Activated naive CD4-positive, alpha-beta T cell treated with anti-CD3 and anti-CD28 coated beads, Interleukin-2, amount 10 ng/mL, durations not matched to agents 7 days and 5 days (primary cell): ENCODE results near the gene HCST.
"Not testable (repeated sequence)": the region's sequence is repeated elsewhere in the genome, so short reads cannot be mapped to it uniquely, and the experiment has no call there.

ENCODE experiments used
- CTCF ChIA-PET: fragments of 350-600 bp; sonication (Branson Sonifier 250); formaldehyde crosslinking; loops from one replicate; lab custom pipeline; 2021; ENCODE audit warnings: antibody characterized with exemption; lab: Charles Lee
- DNase-seq: peaks from one replicate; pipeline ENCODE4 v3.0.0-alpha.2; 2020
- H3K27ac Mint-ChIP-seq: one replicate; pipeline ENCODE4 v1.8.0; 2021; ENCODE audit warnings: mild to moderate bottlenecking, moderate library complexity, mixed read lengths
- H3K27me3 Mint-ChIP-seq: one replicate; pipeline ENCODE4 v1.8.0; 2021; ENCODE audit warnings: mild to moderate bottlenecking, mixed read lengths
- H3K36me3 Mint-ChIP-seq: one replicate; pipeline ENCODE4 v1.8.0; 2021; ENCODE audit warnings: mixed read lengths
- H3K4me1 Mint-ChIP-seq: one replicate; pipeline ENCODE4 v1.8.0; 2021; ENCODE audit warnings: mixed read lengths
- H3K4me3 Mint-ChIP-seq: one replicate; pipeline ENCODE4 v1.8.0; 2021; ENCODE audit warnings: mild to moderate bottlenecking, moderate library complexity, mixed read lengths
- H3K9me3 Mint-ChIP-seq: one replicate; pipeline ENCODE4 v1.8.0; 2021; ENCODE audit warnings: mixed read lengths

The HCST gene

GRCh38 chr19:35903550-35904179 lies 1.3 kb downstream of the HCST start:
- H3K36me3 Mint-ChIP-seq = peaks cover 24% of the 10 kb centered on the region
- H3K4me1 Mint-ChIP-seq = peaks cover 51% of the 10 kb centered on the region
- H3K27ac Mint-ChIP-seq = peak overlapping the region; percentile 98
- peak overlapping the region; percentile 84 for H3K4me3 Mint-ChIP-seq
- peak; percentile 96 for DNase-seq
- no peaks in the 10 kb centered on the region for H3K9me3 Mint-ChIP-seq
- peaks cover 4% of the 10 kb centered on the region for H3K27me3 Mint-ChIP-seq
- CTCF ChIA-PET = interaction anchor here (1.2 kb wide), 1 partner anchor 23 kb away, joined by 4 read pairs; no protein-coding TSS in a partner anchor

DNA sequence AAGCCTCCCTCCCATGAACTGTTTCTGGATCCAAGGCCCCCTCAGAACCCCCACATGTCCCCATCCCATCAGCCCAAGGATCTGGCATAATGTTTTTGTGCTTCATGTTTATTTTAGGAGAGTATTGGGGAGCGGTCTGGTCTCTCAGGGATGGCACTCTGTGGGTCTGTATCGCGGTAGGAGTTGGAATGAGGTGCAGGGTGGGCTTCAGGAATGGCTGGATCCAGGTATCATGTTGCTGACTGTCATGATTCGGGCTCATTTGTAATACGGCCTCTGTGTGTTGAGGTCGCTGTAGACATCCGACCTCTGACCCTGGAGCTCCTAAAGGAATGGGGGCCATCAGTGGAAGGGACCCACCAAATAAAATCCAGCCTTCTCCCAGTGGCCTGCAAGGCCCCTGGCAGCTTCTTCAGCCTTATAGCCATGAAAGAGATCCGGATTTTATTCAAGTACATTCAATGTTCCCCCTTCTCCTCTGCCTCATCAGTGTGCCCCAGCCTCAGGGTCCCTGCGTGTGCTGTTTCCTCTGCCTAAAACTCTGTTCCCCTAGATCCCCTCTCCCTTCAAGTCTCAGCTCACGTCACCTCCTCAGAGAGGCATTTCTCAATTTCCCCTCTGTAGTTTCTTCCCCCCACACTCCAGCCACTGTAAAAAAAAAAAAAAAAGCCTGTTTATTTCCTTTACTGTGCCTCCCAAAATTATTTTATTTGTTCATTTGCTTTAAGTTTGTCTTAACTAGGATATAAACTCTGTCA lies 2.2 kb downstream of the HCST start:
- H3K27me3 Mint-ChIP-seq = peaks cover 6% of the 10 kb centered on the region
- H3K9me3 Mint-ChIP-seq = no peaks in the 10 kb centered on the region
- H3K4me3 Mint-ChIP-seq = peak overlapping the region; percentile 24
- H3K36me3 Mint-ChIP-seq = peaks cover 19% of the 10 kb centered on the region
- peak overlapping the region; percentile 57 for H3K27ac Mint-ChIP-seq
- CTCF ChIA-PET = interaction anchor here (1.2 kb wide), 1 partner anchor 22 kb away, joined by 4 read pairs; no protein-coding TSS in a partner anchor
- peaks cover 57% of the 10 kb centered on the region for H3K4me1 Mint-ChIP-seq
- DNase-seq = no peak

DNA sequence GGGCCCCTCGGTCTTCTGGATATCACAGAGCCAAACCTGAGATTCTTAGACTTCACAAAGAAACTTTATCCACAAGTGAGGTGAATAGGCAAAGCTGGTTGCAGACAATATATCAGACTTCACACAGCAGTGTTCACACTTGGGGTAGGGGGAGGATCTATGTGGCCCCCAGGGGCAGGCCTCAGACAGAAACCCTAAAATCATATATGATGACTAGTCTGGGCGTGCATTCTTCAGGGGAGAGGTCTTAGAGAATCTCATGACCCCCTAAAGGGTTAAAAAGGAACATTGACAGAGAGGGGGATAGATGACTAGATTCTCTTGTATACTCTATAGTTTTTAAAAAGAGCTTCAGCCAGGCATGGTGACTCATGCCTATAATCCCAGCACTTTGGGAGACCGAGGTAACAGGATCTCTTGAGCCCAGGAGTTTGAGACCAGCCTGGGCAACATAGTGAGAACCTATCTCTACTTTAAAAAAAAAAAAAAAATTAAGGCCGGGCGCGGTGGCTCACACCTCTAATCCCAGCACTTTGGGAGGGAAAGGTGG lies 2.9 kb downstream of the HCST start:
- CTCF ChIA-PET = interaction anchor here (1.2 kb wide), 1 partner anchor 21 kb away, joined by 4 read pairs; no protein-coding TSS in a partner anchor
- H3K4me1 Mint-ChIP-seq = peaks cover 61% of the 10 kb centered on the region
- H3K4me3 Mint-ChIP-seq = no peak overlapping the region

GRCh38 chr19:35907377-35907745 lies 5.0 kb downstream of the HCST start:
- no peak for DNase-seq
- CTCF ChIA-PET = no interaction called here
- Mint-ChIP-seq H3K27ac (no peak overlapping the region), H3K27me3 (peaks cover 8% of the 10 kb centered on the region), H3K4me1 (peaks cover 44% of the 10 kb centered on the region), H3K9me3 (no peaks in the 10 kb centered on the region), H3K36me3 (peaks cover 18% of the 10 kb centered on the region), H3K4me3 (no peak overlapping the region)

More for the DNA sequence above, 2.9 kb downstream of the HCST start:
- peaks cover 8% of the 10 kb centered on the region for H3K27me3 Mint-ChIP-seq
- H3K36me3 Mint-ChIP-seq = peaks cover 18% of the 10 kb centered on the region
- no peak for DNase-seq
- H3K9me3 Mint-ChIP-seq = no peaks in the 10 kb centered on the region
- peak overlapping the region; percentile 57 for H3K27ac Mint-ChIP-seq

DNA sequence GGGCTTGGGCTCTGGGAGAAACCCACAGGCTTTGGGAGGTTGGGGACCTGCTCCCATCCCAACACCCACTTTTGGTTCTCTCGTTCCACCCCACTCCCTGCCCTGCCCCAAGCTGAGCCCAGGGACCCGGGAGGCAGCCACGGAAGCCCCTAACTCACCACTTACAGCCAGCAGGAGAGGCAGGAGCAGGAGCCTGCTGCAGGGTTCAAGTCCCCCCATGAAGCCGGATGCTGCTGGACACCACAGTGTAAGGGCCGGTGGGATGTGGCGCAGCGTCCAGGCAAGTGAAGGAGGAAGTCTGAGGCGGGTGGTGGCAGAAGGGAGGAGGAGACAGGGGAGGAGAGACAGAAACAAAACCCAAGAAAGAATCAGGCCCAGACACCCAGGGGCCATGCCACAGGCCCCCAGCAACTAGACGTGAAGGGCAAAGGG lies 5.7 kb downstream of the HCST start, which contains the start of gene TYROBP:
TYROBP (minus strand) TSS at position 286 of the 432 bp plus-strand sequence; CDS start at position 219, 67 bp downstream.
- Mint-ChIP-seq H3K27ac (peak within 1 kb of the TSS; percentile 82), H3K4me3 (no peak within 1 kb of the TSS), H3K36me3 (peaks cover 16% of the 10 kb centered on the region), H3K9me3 (no peaks in the 10 kb centered on the region), H3K4me1 (peaks cover 41% of the 10 kb centered on the region), H3K27me3 (peaks cover 8% of the 10 kb centered on the region)
- CTCF ChIA-PET = no interaction called here
- DNase-seq = no peak

- H3K27me3 Mint-ChIP-seq = peaks cover 8% of the 10 kb centered on the region
- peak overlapping the region; percentile 82 for H3K27ac Mint-ChIP-seq
- peaks cover 31% of the 10 kb centered on the region for H3K4me1 Mint-ChIP-seq
- H3K9me3 Mint-ChIP-seq = no peaks in the 10 kb centered on the region
- peak; percentile 41 for DNase-seq
- H3K36me3 Mint-ChIP-seq = peaks cover 7% of the 10 kb centered on the region
- CTCF ChIA-PET = interaction anchor here (0.9 kb wide), 1 partner anchor 161 kb away, joined by 3 read pairs; the partner anchor contains the start of gene LIN37
- no peak overlapping the region for H3K4me3 Mint-ChIP-seq
Measured at GRCh38 chr19:35908973-35909683, 6.8 kb downstream of the HCST start.

DNA sequence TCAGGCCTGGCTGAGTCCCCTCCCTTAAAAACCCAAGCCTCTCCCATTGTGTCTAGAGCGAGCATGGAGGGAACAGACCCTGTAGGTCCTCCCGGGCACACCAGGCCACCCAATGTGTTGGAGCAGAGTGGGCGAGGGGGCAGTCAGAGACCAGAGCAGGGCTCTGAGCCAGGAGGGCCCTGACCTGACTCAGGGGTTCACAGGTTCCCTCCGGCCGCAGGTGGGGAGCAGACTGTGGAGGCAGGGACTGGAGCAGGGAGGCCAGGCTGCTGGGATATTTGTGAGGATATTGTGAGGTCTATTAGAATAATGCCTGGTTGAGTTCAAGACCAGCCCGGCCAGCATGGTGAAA lies 7.3 kb downstream of the HCST start:
- H3K4me1 Mint-ChIP-seq = peaks cover 25% of the 10 kb centered on the region
- peaks cover 3% of the 10 kb centered on the region for H3K36me3 Mint-ChIP-seq

GRCh38 chr19:35910355-35910754 lies 8.0 kb downstream of the HCST start:
- H3K9me3 Mint-ChIP-seq, CTCF ChIA-PET, H3K4me3 Mint-ChIP-seq, DNase-seq, H3K27ac Mint-ChIP-seq, H3K36me3 Mint-ChIP-seq: not testable (repeated sequence)
- Mint-ChIP-seq H3K27me3 (peaks cover 15% of the 10 kb centered on the region), H3K4me1 (peaks cover 19% of the 10 kb centered on the region)

More for the DNA sequence above, 7.3 kb downstream of the HCST start:
- no peak for DNase-seq
- CTCF ChIA-PET = no interaction called here
- H3K9me3 Mint-ChIP-seq = no peaks in the 10 kb centered on the region
- H3K4me3 Mint-ChIP-seq = no peak overlapping the region
- H3K27me3 Mint-ChIP-seq = peaks cover 10% of the 10 kb centered on the region
- H3K27ac Mint-ChIP-seq = no peak overlapping the region

GRCh38 chr19:35911173-35911572 lies 8.8 kb downstream of the HCST start:
- Mint-ChIP-seq H3K27me3 (peaks cover 19% of the 10 kb centered on the region), H3K4me1 (peaks cover 19% of the 10 kb centered on the region), H3K27ac (no peak overlapping the region), H3K4me3 (no peak overlapping the region), H3K9me3 (no peaks in the 10 kb centered on the region), H3K36me3 (no peaks in the 10 kb centered on the region)
- DNase-seq = no peak
- CTCF ChIA-PET = interaction anchor here (1.2 kb wide), 1 partner anchor 29 kb away, joined by 3 read pairs; no protein-coding TSS in a partner anchor

DNA sequence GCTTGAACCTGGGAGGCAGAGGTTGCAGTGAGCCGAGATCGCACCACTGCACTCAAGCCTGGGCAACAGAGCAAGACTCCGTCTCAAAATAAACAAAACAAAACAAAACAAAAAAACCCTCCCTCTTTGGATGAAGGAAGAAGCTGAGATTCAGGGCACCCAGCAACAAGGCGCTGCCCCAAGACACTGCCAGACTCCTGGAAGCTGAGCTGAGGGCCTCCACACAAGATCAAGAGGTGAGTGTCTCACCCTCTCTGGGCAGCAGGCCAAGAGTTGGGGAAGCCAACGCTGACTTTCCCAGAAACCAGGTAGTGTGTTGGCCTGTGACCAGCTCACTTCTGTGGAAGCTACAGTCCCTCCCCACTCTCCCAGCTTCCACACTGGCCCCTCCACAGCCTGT lies 9.5 kb downstream of the HCST start:
- H3K36me3 Mint-ChIP-seq = no peaks in the 10 kb centered on the region
- DNase-seq = no peak
- peaks cover 25% of the 10 kb centered on the region for H3K27me3 Mint-ChIP-seq
- CTCF ChIA-PET = interaction anchor here (1.0 to 1.2 kb wide), 2 partner anchors 19 to 30 kb away, joined by 3 to 4 read pairs; no protein-coding TSS in a partner anchor
- H3K4me3 Mint-ChIP-seq = no peak overlapping the region
- H3K27ac Mint-ChIP-seq = no peak overlapping the region
- H3K9me3 Mint-ChIP-seq = no peaks in the 10 kb centered on the region
- H3K4me1 Mint-ChIP-seq = peaks cover 19% of the 10 kb centered on the region

- DNase-seq = no peak
- H3K4me3 Mint-ChIP-seq = no peak overlapping the region
- H3K36me3 Mint-ChIP-seq = no peaks in the 10 kb centered on the region
- no peaks in the 10 kb centered on the region for H3K9me3 Mint-ChIP-seq
- peaks cover 13% of the 10 kb centered on the region for H3K4me1 Mint-ChIP-seq
- no peak overlapping the region for H3K27ac Mint-ChIP-seq
- CTCF ChIA-PET = no interaction called here
- peaks cover 26% of the 10 kb centered on the region for H3K27me3 Mint-ChIP-seq
Measured at GRCh38 chr19:35913589-35913988, 11.3 kb downstream of the HCST start.

DNA sequence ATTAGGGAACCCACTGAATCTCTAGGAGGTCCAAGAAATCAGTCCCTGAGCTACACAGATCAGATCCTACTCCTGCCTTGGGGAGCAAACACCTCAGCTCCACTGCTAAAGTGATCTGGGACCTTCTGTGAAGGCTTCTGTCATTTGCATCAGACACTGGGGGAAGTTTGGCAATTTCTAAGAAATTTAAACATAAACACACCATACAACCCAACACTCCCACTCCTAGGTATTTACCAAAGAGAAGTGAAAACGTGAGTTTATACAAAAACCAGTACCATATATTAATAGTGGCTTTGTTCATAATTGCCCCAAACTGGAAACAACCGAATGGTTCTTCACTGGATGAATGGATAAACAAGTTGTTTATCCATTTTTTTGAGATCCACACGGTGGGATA lies 13.1 kb downstream of the HCST start:
- peaks cover 22% of the 10 kb centered on the region for H3K27me3 Mint-ChIP-seq
- no peaks in the 10 kb centered on the region for H3K9me3 Mint-ChIP-seq
- H3K4me1 Mint-ChIP-seq = no peaks in the 10 kb centered on the region
- no peak overlapping the region for H3K4me3 Mint-ChIP-seq
- CTCF ChIA-PET = no interaction called here
- H3K27ac Mint-ChIP-seq = no peak overlapping the region
- H3K36me3 Mint-ChIP-seq = no peaks in the 10 kb centered on the region
- no peak for DNase-seq

- H3K27me3 Mint-ChIP-seq = peaks cover 22% of the 10 kb centered on the region
- H3K9me3 Mint-ChIP-seq = no peaks in the 10 kb centered on the region
- no peaks in the 10 kb centered on the region for H3K36me3 Mint-ChIP-seq
- CTCF ChIA-PET = no interaction called here
- no peaks in the 10 kb centered on the region for H3K4me1 Mint-ChIP-seq
- H3K4me3 Mint-ChIP-seq = no peak overlapping the region
- DNase-seq = no peak
- no peak overlapping the region for H3K27ac Mint-ChIP-seq
Measured at GRCh38 chr19:35919306-35919705, 17.0 kb downstream of the HCST start.

- DNase-seq = no peak
- Mint-ChIP-seq H3K4me3 (no peak overlapping the region), H3K36me3 (peaks cover 5% of the 10 kb centered on the region), H3K27me3 (peaks cover 21% of the 10 kb centered on the region), H3K9me3 (peaks cover 11% of the 10 kb centered on the region), H3K27ac (no peak overlapping the region), H3K4me1 (no peaks in the 10 kb centered on the region)
- CTCF ChIA-PET = interaction anchor here (1.1 kb wide), 1 partner anchor 38 kb away, joined by 3 read pairs; no protein-coding TSS in a partner anchor
Measured at GRCh38 chr19:35921012-35921411, 18.7 kb downstream of the HCST start.
